Loucy (cell line): ENCODE results near the gene ZNF280D.

ENCODE experiments used
- CTCF ChIP-seq: fragments of 200-600 bp; sonication (generic); conservative IDR thresholded peaks from 2 replicates; pipeline ENCODE4 v1.5.1; 2014; ENCODE audit warnings: mild to moderate bottlenecking, antibody characterized with exemption, low read length
- EZH2phosphoT487 ChIP-seq: fragments of 200-600 bp; IDR thresholded peaks from 2 replicates; pipeline ENCODE4 v1.6.1; 2018; ENCODE audit warnings: antibody characterized with exemption, mild to moderate bottlenecking, moderate library complexity, borderline replicate concordance

DNA sequence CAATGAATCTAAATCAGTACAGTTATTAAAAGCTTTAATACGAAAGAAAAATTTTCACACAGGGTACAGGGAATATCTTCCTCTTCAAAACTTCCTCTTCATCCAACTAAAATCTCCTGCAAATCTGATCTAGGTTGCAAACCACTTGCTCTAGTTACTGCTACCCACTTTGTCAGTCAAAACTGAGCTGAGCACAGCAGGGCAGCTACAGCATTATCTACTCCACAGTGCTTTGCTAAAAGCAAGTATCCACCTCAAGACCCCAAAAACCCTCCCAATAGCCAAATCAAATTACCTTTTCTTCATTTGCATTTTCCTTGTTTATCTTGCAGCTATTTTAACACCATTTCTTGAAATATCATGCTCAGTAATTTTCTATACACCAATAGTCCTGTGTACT lies 14.7 kb downstream of the ZNF280D start:
- TF ChIP-seq CTCF (no peak), EZH2phosphoT487 (no peak)
